Parietal lobe (tissue), 1 donor: ENCODE measurements around the gene DBF4. TPM values are rescaled to one million over a fixed set of nuclear protein-coding genes. Genes with fewer than 3 reads are reported as not detected.

ENCODE experiments used
- total RNA-seq: library from RNA; depleted of rRNA; stranded (reverse); fragments of >200 nt; gene quantifications from one replicate; pipeline ENCODE4 v1.2.3, GENCODE V29; 2014

Gene DBF4, protein sequence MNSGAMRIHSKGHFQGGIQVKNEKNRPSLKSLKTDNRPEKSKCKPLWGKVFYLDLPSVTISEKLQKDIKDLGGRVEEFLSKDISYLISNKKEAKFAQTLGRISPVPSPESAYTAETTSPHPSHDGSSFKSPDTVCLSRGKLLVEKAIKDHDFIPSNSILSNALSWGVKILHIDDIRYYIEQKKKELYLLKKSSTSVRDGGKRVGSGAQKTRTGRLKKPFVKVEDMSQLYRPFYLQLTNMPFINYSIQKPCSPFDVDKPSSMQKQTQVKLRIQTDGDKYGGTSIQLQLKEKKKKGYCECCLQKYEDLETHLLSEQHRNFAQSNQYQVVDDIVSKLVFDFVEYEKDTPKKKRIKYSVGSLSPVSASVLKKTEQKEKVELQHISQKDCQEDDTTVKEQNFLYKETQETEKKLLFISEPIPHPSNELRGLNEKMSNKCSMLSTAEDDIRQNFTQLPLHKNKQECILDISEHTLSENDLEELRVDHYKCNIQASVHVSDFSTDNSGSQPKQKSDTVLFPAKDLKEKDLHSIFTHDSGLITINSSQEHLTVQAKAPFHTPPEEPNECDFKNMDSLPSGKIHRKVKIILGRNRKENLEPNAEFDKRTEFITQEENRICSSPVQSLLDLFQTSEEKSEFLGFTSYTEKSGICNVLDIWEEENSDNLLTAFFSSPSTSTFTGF
- total RNA-seq: 22.2 TPM

DNA sequence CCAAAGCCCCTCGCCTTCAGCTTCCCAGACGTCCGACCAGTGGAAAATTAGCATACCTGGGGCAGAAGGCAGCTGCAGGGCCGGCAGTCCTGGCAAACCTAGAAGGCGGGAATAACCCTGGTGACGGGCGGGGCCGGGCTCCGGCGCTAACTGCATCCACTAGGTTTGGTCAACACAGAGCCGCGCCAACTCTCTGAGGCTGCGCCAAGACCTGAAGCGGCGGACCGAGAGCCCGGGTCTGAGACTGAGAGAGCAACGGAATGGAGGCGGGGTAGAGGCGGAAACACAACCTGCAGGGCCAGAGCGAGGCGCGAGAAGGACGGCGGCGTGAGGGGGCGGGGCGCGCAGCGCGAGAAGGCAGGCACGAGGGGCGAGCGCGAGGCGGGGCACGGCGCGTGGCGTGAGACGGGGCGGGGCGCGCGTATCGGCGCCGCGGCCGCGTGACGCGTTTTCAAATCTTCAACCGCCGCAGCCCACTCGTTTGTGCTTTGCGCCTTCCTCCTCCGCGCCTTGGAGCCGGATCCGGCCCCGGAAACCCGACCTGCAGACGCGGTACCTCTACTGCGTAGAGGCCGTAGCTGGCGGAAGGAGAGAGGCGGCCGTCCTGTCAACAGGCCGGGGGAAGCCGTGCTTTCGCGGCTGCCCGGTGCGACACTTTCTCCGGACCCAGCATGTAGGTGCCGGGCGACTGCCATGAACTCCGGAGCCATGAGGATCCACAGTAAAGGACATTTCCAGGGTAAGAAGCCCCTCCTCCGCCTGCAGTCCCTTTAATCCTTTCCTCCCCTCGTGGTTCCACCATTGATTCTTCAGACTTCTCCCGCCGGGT, at the start of gene DBF4, which contains the start of gene SLC25A40:
Gene DBF4, plus strand, starts transcription at position 454 of the 829 bp plus-strand sequence. Its CDS starts 240 bp downstream, at position 694.
Gene SLC25A40, minus strand, starts transcription at position 321 of the 829 bp plus-strand sequence. CDS start 17,633 bp downstream, outside the sequence.

DNA sequence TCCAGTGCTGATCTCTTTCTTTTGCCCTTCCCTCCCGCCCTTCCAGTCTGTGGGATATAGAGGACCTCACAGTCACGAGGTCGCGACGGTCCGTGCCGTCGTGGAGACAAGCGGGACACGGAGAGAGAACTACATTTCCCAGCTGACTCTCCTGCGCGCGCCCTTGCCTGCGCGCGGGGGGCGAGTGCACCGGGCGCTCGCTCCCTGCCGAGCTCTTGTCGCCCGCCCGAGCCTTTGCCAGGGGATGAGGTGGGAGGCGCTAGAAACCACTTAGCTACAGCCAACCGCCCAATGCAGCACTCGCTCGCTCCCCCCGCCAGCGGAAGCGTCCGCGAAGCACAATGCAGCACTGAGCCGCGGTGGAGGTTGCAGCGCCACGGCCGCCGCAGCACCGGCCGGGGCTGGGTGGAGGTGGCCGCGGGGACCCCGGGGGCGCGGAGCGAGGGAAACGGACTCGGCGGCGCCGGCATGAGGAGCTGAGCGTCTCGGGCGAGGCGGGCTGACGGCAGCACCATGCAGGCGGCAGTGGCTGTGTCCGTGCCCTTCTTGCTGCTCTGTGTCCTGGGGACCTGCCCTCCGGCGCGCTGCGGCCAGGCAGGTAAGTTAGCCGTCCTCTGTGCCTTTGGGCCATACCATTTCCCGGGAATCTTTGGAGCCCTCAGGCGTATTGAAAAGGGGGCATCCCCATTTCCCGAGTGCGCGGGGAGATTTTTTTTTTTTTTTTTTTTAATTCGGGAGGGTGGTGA, 57.8 kb downstream of the DBF4 start, which contains the start of gene ADAM22:
Gene ADAM22, plus strand, starts transcription at position 299 of the 746 bp plus-strand sequence. Its CDS starts 215 bp downstream, at position 514.

Other genes with a start within 250 kb of the DBF4 start
- 65.7 TPM for gene RUNDC3B, start 248.1 kb upstream of the DBF4 start, total RNA-seq
- 24.7 TPM for gene SLC25A40, start 133 bp upstream of the DBF4 start, total RNA-seq
- 121 TPM for gene ADAM22, start 57.8 kb downstream of the DBF4 start, total RNA-seq